HCEC 1CT (cell line): ENCODE data around the gene ZNF14.
A peak's percentile ranks its signal among the peaks of the same experiment; 100 is the strongest.
"Not testable (repeated sequence)": the region's sequence is repeated elsewhere in the genome, so short reads cannot be mapped to it uniquely, and the experiment has no call there.

Experiments
- DNase-seq: peaks from one replicate; pipeline ENCODE4 v3.0.0-alpha.2; 2017

The ZNF14 gene

DNA sequence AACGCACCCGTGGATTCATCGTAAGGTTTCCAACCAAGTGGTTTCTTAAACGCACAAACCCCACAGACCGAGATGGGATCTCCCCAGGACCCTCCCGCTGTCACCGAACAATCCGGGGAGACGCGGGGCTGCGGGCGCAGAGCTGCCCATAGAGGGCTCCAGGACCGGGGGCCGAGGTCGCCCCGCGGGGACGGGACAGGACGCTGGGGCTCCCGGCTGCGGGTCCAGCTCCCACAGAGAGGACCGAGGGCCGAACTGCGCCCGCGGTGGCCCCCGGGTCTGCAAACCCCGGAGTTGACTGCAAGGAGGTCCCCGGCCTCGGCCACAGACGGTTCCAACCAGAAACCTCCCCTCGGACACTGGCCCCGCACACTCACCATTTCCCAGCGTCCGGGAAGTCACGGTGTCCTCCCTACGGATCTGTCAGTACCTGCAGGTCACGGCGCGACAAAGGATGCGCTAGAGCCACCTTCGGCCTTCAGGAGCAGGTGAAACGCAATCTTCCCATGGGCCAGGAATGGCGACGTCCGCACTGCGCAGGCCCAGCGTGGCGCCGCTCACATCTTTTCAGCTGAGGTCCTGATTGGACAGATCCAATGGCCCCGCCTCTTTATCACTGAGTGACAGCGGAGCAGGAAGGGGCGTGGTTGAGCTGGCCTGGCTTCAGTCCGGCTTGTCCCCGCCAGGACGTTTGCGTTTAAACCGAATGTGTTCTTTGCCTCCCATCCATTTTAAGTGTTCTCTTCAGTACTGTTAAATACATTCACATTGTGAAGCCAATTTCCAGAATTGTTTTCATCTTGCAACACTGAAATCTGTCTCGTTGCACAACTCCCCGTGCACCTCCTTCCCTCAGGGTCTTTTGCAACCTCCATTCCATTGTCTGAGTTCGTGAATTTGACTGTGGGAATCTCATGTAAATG, at the start of gene ZNF14:
TSS of gene ZNF14 (minus strand) at position 534 of the 923 bp plus-strand sequence. CDS start at position 380, 154 bp downstream.
- DNase-seq, result peak; percentile 88

DNA sequence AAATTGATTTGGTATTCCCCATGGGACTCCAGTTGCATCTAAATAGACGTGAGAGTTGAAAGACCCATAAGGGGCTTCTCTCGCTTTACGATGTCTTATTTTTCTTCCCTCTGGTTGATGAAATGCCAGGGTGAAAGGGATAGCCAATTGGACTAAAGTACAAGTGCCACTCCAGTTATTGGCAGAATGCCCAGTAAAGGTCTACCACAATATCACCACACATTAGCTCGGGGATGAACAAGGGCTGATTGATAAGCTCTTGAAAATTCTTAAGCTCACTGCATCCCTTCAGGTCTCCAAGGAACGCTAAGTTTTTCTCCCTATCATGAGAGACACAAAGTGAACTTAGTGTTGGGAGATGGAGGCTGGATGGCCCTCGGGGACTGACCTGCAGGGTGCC, 48.9 kb upstream of the ZNF14 start:
- not testable (repeated sequence) for DNase-seq

DNA sequence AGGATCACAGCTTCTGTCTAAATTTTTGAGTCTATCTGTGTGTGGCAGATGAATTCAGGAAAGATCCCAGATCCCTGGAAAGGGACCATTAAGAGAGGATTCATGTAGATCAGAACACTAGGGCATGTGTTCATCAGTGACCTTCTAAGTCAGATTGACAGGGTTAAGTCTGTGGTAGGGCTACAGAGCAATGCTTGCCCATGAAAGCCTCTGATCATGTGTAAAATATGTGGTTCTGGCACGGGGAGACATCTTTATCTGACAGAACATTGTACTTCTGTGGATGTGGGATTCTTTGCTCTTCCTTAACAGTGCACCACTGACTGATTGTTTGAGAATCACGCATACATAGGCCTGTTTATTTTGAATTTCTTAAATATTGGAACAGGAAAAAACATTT, 45.8 kb upstream of the ZNF14 start:
- DNase-seq, result no peak

DNA sequence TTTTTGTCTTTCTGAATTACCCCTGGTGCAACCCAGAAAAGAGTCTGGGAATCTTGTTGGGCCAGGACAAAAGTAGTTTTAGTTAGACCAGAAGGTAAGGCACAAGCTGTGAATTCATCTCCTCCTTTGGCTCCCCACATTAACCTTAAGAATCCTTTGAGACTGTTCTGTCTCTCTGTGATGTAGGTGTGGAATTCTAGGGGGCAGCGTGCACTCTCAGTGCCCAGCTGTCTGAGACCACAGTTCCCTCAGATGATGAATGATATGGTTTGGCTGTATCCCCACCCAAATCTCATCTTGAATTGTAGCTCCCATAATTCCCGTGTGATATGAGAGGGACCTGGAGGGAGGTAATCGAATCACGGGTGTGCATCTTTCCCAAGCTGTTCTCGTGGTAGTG, 44.8 kb upstream of the ZNF14 start:
- no peak for DNase-seq

DNA sequence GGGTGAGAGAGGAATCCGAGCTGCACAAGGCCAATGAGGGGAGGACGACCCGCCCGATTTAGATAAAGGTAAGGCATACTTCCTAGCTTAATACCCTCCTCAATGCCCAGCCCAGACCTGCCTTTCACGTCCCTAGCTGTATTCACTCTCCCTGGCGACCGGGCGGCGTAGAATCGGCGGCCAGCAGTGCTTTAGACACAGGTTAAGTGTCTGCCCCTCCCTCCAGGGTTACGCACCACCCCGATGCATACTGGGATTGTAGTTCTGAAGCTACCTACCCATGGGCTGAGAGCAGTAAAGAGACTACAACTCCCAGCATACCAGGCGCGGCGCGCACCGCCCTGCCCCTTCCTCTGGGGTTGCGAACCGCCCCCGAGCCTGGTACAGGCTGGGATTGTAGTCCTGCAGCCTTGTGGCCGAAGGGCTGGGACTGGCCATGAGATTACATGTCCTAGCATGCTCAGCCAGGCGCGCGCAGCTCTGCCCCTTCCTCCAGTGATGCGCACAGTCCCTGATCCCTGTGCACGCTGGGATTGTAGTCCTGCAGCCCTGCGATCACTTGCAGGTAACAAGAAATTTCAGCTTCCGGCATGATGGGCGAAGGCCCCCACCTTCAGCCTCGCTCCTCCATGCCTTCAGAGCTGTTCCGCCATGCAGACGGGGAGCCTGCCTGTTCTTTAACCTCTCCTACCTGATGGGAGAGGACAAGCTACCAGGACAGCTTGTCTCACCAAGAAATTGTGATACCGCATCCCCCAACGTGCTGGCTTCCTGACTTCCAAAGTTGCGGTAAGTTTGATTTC, 43.5 kb upstream of the ZNF14 start:
- peak; percentile 98 for DNase-seq

DNA sequence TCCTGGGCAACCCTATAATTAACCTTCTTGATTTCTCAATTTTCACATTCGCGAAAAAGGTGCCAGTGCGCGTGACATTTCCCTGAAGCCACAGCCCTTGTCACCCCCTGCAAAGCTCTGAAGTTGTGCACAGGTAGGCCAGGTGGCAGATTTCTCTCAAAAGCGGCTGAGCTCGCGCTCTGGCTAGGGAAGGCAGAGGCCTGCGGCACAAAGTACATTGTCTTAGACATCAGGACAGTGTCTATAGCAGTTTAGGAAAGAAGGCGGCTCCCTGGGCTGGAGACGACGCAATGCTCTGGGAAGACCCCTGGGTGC, 42.9 kb upstream of the ZNF14 start:
- no peak for DNase-seq

DNA sequence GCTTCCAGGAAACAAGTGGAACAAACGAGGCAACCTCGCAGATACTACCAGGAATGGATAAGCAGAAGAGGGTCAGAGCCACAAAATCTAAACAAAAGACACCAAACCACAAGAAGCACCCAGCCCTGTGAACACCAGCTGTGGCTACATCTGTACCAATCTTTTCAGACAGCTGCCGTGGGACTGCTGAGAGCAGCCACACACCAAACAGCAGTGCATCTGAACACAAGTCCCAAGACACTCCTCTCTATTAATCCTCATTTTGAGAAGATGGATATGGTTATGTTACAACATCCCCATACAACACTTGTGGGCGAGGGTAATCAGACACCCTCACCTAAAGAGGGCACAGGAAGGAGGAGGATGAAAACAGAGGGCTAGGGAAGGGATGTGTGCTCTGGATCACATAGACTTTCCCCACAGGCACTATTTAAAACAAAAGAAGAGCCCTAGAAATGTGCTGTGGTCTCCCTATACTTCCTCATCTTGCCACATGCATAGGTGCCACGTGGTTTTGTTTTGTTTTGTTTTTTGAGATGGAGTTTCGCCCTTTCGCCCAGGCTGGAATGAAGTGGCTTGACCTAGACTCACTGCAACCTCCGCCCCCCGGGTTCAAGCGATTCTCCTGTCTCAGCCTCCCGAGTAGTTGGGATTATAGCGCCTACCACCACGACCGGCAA, 41.6 kb upstream of the ZNF14 start:
- no peak for DNase-seq

DNA sequence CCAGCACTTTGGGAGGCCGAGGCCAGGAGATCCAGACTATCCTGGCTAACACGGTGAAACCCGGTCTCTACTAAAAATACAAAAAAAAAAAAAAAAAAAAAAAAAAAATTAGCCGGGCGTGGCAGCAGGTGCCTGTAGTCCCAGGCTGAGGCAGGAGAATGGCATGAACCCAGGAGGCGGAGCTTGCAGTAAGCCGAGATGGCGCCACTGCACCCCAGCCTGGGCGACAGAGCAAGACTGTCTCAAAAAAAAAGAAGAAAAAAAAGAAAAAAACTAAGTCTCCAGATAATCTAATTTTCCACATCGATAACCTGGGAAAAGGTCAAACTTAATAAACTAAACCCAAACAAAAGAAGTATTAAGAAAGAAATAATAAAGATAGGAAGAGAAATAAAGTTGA, 39.1 kb upstream of the ZNF14 start:
- DNase-seq, result not testable (repeated sequence)

DNA sequence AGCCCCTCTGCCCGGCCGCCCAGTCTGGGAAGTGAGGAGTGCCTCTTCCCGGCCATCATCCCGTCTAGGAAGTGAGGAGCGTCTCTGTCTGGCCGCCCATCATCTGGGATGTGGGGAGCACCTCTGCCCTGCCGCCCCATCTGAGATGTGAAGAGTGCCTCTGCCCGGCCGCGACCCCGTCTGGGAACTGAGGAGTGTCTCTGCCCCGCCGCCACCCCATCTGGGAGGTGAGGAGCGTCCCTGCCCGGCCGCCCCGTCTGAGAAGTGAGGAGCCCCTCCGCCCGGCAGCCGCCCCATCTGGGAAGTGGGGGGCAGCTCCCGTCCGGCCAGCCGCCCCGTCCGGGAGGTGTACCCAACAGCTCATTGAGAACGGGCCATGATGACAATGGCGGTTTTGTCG, 37.1 kb upstream of the ZNF14 start:
- not testable (repeated sequence) for DNase-seq

DNA sequence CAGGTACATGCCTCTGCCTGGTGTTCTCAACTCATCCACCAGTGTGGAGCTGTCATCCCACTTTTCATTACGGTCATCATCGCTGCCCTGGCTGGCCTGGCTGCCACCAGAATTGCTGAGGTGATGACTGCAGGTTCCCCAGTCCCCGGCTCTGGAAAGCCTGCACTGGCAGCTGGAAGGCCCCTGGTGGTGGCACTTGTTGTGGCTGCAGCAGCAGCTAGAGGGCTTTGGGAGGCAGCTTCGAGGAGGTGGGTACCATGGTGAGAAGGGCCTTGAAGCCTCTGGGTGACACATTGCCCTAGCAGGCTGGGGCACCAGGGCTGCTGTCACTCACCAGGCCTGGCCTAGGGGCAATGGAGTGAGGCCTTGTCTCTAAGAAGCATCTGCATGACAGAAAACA, 25.3 kb upstream of the ZNF14 start:
- DNase-seq, result no peak

DNA sequence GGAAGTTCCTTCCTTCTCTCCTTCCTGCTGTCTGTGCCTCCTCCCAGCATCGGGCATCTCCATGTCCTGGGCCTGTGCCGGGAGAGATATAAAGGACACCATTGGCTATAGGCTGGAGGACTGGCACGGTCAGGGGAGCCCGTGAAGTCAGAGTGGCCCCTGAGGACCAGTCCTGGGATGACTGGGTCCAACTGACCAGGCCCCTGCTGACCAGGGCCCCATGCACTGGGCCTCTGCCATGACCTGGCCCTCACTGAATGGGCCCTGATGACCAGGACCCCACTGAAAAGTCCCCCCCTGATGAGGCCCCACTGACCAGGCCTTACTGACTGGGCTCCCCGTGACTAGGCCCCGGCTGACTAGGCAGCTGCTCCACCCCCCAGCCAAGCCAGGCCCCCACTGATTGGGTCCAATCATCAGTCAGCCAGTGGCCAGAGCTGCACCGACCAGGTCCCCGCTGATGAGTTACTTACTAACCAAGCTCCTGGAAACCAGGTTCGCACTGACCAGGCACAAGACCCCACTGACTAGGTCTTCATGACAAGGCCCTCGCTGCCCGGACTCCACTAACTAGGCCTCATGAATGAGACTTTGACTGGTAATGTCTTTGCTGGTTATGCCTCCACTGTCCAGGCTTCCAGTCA, 20.0 kb upstream of the ZNF14 start:
- DNase-seq, result no peak

DNA sequence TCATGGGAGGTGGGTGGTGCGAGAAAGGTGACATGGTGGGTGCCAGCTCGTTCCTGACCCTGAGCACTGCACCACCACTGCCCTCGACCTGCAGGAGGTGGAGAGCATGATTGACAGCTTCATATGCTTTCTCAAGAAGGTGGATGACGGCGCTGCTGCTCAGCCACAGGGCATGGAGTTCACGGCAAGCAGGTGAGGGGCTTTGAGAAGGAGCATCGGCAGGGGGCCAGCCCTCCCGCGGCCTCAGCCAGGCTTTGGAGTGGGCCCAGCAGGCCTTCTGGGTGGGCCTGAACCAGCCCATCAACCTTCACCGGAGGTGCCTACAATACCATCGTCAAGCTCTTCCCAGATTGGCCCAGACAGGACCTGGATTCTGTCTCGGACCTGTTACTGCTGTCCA, 18.9 kb upstream of the ZNF14 start:
- DNase-seq, result no peak

DNA sequence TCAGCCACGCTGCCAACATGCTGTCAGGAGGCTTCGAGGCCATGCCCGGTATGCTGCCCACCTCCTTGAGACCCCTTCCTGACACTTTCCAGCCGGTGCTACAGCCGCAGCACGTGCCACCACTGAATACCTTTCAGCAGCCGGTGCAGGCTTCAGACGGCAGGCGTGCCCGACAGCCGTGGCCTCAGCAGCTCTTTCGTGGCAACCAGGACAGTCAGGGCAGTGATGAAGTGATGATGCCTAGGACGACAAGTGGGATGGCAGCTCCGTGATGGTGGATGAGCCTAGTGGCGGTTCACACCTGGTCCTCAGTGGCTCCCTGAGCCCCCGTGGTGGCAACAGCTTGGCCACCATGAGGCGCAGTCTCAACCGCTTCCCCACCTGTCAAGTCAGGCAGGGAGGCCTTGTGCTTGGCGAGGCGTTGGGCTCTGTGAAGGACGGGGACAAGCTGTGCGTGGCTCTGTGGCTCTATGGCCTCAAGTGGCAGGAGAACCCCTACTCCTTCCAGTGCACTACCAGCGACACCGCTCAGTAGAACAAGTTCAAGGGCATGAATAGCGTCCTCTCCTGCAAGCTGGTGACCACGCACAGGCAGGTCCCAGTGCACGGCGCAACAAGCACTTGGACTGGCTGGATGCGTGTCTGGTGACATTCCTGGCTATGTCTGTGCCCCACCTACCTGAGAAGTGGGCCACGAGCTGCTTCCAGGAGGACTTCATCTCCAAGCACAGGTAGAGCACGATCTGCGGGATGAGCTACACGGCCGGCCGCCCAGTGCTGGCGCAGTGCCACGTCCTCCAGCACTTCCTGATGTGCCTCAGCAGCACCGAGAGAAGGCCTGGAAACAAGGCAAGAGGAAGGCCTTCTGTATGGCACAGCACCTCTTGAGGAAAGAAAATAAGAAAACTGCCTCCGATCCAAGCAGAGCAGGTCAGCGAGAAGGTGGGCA, 18.2 kb upstream of the ZNF14 start:
- DNase-seq, result no peak

DNA sequence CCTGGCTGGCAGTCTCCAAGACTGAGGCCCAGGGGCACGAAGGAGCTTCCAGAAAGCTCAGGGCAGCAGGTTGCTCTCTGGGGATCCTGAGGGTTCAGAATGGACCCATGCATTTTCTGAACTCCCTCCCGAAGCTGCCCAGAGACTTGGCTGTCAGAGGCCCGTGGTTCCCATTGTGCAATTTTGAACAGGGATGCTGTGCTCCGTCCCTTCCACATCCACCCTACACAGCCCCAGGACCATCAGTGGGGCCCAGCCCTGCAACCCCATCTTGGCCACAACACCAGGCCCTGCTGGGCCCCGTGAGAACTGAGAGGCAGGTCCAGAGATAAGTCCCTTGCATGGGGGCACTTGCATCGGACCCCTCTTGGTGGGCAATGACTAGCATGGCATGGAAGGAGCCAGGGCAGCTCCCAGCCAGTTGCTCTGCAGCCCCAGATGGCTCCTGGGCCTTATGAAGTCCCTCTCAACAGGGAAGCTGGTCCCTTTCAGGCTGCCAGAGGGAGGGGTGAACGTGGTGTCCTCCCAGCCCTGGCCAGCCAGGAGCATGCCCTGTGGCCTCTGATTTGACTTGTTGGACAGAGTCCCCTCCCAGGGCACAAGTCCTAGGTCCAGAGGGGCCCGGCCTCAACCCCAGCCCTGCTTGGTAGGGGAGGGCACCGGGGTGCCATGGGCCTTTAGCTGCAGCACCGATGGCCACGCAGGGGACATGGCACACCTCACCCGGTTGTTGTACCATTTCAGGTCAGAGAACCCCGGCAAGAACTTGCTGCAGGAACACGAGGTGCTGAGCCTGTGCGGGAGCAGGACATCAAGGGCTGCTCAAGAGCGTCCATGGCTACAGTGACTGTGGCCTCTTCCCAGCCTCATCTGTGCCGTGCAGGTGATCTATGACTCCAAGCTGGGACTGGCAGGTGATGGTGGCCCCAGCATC, 17.3 kb upstream of the ZNF14 start:
- no peak for DNase-seq

DNA sequence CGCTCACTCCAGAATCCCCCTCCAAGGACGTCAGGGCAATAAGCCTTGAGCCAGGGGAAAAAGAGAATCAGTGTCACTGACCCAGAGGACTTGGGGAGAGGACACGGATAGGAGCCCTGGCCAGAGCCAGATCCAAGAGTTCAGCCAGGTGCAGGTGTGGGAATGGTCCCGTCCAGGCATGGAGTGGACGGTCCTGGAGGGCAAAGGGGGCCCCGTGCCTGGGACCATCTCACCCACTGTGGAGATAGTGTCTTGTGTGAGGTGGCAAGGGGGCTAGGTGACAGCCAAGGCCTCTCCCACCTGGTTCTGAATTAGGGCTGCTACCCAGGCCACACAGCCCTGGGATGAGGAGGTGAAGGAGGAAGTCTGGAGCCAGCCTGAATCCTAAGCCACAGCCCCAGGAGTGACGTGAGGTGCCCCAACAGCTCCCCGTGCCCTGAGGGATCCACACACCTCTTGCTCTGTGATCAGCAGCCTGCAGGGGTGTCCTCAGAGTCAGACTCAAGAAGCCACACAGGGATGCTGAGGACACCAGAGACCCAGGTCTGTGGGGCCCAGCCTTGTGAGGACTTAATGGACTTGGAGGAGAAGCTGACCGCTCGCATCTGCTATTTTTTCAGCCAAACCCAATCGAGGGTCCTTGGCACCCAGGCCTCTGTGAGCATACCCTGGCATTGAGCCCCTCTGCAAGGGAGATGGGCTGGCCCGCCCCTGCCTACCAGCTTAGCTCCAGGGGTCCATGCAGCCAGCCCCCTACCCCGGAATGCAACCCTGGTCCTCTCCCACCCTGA, 16.4 kb upstream of the ZNF14 start:
- no peak for DNase-seq

DNA sequence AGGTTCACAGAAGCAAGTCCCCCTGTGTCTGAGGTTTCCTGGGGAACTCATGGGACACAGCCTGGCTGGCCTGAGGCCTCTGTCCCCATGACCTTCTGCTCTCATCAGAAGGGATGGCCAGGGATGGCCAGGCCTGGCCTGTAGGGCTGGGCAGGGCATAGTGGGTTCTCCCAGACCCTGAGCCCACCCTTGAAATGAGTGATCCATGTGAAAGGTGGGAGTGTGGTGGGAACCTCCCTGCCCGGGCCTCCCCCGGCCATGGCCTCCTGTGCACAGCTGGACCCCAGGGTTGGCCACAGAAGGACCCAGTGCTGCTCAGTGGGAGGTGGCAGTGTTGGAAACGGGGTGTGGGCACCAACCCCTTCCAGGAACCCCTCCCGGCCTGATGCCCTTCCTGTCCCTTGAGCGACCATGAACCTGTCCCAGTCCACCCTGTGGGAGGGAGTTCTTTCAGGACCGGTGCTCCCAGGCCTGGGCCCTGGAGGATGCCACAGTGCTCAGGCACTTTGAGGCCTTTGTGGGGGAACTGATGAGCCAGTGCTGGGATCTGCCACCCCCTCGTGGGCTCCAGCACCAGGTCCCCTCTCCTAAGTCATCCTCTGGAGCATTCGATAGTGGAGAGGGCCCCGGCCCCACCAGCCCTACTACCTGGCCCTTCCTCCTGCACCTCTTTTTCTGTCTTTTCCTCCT, 15.5 kb upstream of the ZNF14 start:
- no peak for DNase-seq

DNA sequence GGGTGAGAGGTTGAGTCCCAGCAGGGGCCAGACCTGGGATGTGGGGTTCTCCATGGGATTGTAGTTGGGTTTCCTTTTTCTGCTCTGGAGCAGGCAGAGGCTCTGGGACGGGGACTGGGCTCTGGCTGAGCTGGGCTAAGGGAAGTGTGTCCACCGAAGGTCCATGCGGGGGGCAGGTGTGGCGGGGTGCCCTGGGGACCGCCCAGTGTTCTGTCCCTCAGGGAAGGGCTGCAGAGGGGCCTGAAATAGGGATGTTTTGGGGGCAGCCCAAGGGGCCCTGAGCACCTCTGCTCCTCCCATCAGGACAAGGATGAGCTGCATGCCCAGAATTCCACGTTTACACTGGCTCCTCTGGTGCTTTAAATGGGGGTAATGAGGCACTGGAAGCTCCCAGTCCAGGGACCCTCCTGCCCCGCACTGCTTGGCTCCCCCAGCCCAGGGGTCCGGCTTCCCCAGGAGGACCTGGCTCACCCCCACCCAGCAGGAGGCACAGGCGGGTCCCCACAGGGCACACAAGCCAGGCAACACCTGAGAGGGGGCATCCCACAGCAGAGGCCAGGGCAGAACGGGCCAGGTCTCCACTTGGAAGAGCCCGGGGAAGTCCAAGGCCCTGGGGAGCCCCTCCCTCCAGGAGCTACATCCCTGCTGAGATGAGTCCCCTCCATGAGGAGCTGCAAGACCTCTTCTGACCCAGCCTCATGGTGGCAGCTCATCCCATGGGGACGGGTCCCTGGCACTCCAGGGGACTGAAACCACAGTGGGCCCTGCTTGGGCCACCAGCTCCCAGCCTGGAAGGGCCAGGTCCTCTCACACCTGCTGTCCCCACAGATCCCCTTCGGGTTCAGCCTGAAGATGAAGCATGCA, 14.7 kb upstream of the ZNF14 start:
- DNase-seq, result no peak
